GM21526 (cell line): Measurements from ENCODE around the gene C19orf67.
A peak's percentile ranks its signal among the peaks of the same experiment; 100 is the strongest.

Source experiments
- ATAC-seq: cut with Tn5 transposase; IDR thresholded peaks from one replicate; pipeline ENCODE4 v1.9.1; 2021; ENCODE audit warnings: moderate library complexity; ENCODE audit not compliant: unreplicated experiment, low FRiP score

The C19orf67 gene

DNA sequence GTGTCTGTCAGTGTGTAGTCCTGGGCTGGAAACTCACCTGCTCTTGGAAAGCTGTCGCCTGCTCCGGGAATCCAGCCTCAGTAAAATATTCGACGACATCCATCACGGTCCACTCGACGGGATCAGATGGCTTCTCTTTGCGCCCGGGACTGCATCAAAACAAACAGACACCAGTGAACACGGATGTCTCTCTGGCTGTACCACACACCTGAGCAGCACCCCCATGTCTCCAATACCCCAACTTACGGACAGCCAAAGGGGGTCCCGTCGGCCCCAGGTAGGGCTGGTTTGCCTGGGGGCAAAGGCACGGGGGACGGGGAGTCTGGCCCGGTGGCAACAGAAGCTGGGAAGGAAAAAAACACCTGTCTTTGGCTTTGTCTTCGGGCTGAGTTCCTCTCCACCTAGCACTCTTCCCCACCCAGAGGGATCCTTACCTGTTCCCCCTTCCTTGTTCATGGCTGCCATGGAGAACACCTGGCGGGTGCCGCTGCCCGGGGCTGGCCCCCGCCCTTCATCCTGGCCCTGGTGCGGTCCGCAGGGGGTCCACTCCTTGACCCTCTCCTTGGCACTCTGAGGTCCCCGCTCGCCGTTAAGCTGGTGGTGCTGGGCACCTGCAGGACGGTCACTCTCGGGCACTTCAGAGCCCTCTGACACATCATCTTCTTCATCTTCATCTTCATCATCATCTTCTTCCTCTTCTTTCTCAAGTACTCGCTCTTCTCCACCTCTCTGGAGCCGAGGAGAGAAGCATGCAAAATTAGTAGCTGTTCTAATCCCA lies 3.2 kb upstream of the C19orf67 start:
- no peak for ATAC-seq

DNA sequence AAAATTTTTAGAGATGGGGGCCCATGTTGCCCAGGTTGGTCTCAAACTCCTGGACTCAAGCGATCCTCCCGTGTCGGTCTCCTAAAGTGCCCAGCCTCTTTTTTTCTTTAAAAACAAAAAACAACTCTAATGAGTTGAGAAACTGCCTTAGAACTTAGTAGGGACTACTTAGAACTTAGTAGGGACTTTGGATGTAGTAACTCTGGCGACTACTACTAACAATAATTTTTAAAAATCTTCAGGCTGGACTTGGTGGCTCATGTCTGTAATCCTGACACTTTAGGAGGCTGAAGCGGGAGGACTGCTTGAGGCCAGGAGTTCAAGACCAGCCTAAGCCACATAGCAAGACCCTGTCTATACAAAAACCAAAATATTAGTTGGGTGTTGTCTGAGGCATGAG lies 515 bp upstream of the C19orf67 start:
- ATAC-seq, result no peak

DNA sequence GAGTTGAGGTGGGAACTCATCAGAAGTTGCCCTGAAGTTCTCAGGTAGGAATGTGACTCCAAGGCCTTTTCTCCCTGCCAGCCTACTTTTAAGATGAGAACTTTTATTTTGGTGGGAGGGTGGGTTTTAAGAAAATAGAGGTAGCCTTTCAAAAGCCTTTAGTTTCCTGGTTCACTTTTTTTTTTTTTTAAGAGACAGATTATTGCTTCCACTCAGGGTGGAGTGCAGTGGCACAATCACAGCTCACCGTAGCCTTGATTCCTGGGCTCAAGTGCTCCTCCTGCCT lies 3.0 kb downstream of the C19orf67 start:
- ATAC-seq, result no peak

DNA sequence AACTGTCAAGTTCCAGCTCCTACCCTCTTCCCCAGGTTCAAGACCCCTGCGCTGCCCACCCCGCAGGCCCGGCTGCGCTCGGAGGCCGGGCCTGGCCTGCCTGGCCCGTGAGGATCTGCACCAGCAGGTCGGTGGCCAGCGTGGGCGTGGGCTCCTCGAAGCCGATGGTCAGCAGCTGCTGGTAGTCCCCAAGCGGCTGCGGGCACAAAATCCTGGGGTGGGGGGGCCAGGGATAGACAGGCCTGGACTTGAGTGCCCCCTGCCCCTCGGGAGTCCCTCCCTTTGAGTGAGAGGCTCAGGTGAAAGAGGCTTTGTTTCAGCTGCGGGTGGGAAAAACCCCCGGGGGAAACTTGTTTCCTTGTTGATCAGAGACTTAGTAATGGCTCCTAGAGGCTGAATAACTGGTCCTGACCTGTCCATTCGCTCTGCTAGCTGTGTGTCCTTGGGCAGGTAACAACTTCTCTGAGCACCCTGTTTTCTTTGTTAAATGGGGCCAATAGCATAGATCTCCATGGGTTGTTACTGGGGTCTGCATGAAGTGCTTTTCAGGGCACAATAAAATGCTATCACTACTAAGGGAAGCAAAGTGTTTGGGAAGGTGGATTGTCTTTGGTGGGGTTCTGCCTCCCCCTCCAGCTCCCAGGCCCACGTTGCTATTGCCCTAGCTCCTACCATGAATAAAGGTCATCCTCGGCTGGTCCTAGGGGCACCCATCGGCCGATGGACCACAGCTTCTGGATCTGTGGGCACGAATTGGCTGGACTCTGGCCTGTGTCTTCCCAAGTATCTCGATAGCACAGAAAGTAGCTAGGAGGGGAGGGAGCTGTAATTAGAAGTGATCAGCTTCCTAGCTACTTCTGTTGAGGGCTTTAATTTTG lies 3.5 kb downstream of the C19orf67 start:
- no peak for ATAC-seq

DNA sequence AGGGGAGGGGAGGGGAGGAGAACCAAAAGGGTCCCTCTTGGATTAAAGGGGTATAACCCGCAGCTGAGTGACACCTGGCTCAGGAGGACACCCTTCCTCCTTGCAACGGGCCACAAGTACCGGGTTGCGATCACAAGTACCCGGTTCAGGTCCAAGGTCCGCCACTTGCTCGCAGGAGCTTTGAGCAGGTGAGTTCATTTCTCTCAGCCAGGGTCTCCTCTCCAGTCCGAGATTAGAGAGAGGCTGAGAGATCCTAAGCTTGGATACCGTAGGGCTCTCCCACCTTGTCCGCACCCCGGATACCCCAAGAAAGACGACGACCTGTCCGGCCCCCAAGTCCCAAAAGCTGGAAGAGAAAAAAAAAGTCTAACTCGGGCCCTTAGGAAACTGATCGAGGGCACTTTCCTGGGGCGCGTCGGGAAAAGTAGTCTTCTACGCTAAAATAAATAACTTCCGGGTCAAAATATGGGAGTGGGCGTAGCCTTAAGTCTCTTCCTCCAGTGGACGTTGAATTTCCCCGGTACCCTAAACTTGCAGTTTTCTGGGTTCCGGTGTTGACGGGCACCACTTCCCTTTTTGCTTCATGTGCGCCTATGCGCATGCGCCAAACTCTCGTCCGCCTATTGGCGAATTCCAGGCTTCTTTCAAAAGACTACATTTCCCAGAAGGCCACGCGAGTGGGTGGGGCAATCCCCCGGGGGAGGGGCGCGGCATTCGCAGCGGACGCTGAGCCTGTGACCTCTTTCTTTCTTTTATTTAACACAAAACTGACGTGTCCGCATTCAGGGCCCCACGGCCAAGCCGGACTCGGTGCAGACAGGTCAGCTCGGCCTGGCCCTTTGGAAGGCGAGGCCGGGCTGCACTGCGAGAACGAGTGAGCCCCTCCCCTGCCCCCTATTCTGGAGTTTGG lies 4.4 kb downstream of the C19orf67 start:
- peak; percentile 59 for ATAC-seq

GRCh38 chr19:14078411-14078810 lies 7.2 kb downstream of the C19orf67 start:
- ATAC-seq, result no peak

DNA sequence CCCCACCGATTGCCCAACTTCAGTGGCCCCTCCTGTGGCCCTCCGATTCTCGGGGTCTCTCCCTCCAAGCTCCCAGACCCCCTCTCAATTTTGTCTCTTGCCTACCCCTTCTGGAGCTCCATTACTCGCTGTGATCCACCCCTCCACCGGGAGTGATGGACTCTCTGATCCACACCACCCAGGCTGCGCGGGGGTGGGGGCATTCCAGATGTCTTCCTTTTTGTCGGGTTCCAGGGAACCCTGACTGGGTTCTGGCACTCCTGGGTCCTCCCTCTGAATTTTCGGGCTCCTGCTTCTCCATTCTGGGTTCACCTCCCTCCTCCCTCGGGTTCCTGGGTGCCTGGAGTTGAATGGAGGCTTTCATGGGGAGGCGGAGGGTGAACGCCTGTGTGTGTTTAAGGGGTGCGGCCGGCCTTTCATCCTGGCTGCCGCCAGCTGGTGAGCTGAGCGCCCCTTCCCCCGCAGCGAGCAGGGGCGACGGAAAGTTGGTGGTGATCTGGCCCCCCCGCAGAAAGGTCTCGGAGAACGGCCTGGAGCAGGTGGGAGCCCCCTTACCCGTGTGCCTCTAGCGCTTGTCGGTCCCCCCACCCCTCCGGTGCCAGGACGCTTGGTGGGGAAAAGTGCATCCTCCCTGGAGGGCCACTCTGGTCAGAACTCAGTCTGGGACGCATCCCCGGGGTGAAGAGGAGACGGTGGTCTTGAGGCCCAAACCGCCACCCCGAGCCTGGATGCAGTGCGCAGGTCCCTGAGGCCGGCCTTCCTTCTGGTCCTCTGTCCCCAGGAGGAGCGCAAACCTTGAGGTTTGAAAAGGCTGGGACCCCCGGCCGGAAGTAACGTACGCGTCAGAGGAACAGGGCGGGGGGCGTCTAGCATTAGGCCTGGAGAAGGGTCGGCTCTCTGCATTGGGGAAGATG lies 11.4 kb downstream of the C19orf67 start:
- no peak for ATAC-seq

- ATAC-seq, result peak; percentile 54
These were observed 12.2 kb downstream of the C19orf67 start for GRCh38 chr19:14073261-14073924.

- no peak for ATAC-seq
These were observed 12.9 kb downstream of the C19orf67 start, which contains the start of gene MISP3 for GRCh38 chr19:14072535-14073260. TSS of gene MISP3 (plus strand) at chr19:14072786. CDS start at chr19:14073310, 524 bp downstream.

- no peak for ATAC-seq
These were observed 15.1 kb downstream of the C19orf67 start for GRCh38 chr19:14070268-14071050.

GRCh38 chr19:14066134-14066533 lies 19.4 kb downstream of the C19orf67 start:
- no peak for ATAC-seq

- ATAC-seq, result no peak
These were observed 22.5 kb downstream of the C19orf67 start for GRCh38 chr19:14063105-14063504.

DNA sequence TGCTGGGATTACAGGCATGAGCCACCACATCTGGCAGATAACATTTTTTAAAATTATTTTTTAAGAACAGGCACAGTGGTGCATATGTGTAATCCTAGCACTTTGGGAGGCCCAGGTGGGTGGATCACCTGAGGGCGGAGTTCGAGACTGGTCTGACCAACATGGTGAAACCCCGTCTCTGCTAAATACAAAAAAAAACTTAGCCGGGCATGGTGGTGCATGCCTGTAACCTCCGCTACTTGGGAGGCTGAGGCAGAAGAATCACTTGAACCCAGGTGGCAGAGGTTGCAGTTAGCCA lies 23.1 kb downstream of the C19orf67 start:
- ATAC-seq, result no peak

DNA sequence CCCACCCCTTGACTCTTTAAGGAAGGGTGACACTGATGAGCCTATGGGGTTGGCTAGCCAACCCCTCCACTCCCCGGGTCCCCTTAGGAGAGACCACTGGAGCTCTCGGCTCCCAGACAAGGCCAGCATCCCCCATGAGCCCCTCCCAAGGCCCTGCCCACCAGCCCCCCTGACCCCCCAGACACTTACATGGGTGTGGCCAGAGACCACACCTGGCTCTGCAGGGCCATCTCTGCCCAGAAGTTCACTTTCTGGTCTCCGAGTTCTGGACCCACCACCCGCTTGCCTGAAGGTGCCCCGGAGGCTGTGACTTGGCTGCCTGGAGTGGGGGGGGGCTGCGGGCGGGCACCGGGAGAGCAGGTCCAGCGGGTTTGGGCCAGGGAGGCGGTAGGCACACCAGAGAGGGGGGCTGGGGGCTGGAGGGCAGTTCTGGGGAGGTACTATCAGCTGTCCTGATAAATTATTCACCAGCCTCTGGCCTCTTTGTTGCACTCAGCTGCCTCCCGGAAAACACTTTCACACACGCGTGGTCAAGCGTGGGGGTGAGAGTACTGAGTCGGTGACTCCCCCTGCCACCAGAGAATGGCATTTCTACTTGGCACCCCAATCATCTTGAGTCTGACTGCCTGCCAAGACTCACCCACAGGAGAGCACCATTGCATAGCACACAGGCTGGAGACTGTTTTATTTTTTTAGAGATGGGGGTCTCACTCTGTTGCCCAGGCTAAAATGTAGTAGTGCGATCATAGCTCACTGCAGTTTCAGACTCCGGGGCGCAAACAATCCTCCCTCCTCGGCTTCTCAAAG lies 23.6 kb downstream of the C19orf67 start, which contains the start of gene PALM3:
TSS of gene PALM3 (minus strand) at position 326 of the 807 bp plus-strand sequence. CDS start at position 230, 96 bp downstream.
- no peak for ATAC-seq

DNA sequence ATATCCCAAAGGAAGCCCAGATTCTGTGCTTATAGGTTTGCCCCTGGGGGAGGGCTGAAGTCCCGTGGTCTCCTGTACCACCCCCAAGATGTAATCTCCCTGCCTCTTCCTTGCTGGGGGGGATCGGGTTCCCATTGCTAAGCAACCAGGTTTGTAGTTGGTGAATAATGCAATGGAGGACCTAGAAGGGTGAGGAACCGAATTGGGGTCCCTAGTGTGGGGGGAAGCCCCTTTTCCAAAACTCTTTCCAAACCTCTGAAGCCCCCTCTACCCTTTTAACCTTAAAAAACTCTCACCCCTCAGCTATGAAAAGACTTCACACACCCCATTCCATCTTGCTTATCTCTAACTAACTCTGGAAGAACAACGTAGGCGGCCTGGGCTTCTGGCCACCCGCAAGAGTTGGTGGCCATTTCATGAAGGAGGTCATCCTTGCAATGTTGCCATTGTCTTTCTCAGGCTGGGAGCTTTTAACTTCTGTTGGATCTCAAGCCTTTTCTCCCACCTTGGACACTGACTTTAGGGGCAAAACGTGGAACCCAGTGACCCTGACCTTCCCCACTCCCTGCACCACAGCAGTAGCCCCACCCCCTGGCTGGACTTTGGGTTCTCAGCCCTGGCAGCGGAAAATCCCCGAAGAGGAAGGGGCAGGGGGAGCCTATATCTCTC lies 24.4 kb downstream of the C19orf67 start:
- ATAC-seq, result no peak

DNA sequence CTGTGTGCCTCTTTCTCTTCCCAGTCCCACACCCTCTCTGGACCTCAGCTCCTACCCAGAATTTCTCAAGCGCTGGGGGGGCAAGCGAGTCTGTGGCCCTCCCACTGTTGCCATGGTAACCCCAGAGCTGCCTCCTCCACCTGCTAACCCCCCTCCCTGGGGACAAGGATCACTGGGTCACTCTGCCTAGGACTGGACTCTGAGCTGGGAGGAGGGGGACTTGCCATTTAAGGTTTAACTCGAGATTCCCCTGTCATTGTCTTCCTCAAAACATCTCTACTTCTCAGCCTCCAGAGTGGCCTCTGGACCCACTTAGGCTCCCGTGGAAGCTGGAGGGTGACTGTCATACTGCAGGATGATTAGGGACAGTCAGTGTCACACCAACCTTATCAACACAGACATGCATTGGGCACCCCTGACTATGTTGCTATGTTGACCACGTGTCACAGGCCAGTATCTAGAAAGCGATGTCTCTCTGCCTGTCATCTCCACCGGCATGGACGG lies 25.9 kb downstream of the C19orf67 start:
- no peak for ATAC-seq
